Pons (tissue), 1 donor: Measurements from ENCODE around the gene BHLHA15.
"Not testable (repeated sequence)": the region's sequence is repeated elsewhere in the genome, so short reads cannot be mapped to it uniquely, and the experiment has no call there.

Source experiments
- DNase-seq: peaks from one replicate; pipeline ENCODE4 v3.0.0-alpha.2; 2016; ENCODE audit warnings: low spot score

BHLHA15 gene

DNA sequence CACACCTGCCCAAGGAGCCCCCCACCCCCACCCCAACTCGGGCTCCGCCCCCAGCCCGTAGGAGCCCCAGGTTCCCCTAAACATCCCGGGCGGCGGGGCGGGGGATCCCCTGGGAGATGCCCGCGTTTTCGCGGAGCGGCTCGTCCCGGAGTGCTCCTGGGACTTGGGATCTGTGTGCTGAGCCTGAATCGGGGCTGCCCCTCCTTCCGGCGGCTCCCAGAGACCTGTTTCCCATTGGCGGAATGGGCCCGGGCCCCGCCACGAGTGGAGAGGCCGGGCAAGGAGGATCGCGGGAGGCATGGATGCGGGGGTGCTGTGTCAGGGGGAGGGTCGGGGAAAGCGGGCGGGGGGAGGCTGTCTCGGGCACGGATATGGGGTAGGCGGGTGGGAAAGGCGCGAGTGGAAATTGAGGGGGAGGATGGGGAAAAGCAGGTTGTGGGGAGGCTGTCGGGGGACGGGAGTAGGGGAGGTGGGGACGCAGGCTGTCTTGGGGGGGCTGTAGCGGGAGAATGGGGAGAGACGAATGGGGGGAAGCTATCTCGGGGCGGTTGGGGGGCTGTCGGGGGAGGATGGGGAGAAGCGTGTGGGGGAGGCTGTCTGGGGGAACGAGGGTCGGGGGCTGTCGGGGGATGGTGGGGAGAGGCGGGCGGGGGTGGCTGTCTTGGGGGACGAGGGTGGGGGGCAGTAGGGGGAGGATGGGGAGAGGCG is 572 bp upstream of the BHLHA15 start:
- DNase-seq = no peak

- no peak for DNase-seq
Measured at GRCh38 chr7:98211676-98212531, 665 bp downstream of the BHLHA15 start.

DNA sequence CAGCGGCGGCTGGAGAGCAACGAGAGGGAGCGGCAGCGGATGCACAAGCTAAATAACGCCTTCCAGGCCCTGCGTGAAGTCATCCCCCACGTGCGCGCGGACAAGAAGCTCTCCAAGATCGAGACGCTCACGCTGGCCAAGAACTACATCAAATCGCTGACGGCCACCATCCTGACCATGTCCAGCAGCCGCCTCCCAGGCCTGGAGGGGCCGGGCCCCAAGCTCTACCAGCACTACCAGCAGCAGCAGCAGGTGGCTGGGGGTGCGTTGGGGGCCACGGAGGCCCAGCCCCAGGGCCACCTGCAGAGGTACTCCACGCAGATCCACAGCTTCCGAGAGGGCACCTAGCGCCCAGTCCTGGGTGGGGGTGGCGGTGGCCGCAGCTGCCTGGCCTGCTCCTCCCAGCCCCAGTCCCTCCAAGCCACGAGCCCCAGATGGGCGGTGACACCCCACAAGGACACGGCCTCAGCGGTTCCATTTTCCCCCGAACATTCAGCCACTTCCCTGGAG is 1.3 kb downstream of the BHLHA15 start:
- DNase-seq = no peak

DNA sequence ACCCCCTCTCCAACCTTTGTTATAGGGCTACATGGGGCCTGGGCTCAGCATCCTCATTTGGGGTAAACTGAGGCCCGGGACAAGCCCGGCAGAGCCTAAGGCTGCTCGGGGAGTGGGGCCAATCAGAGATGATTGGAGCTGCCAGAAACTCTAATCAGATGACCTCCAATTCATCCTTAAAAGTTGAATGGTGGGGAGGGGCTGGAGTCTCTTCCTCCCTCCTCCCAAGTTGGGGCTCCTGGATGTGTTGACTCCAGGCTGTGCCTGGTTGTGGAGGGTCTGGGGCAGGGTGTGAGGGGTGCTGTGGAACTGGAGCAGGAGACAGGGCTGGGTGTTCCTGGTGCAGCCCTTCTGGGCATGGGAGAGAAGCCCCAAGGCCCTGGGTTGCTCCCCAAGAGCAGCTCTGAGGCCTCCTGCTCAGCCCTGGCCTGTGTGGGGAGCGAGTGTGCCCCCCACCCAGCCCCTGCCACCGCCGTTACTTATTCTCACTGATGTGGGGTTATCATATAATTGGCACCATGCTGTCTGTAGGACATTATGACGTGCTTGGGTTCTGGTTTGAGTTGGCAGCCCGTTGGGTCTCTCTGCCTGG is 2.2 kb downstream of the BHLHA15 start:
- DNase-seq = no peak

GRCh38 chr7:98213888-98214810 is 2.9 kb downstream of the BHLHA15 start:
- DNase-seq = no peak

- no peak for DNase-seq
Measured at GRCh38 chr7:98214811-98215321, 3.6 kb downstream of the BHLHA15 start.

GRCh38 chr7:98215561-98216495 is 4.6 kb downstream of the BHLHA15 start:
- DNase-seq = no peak

GRCh38 chr7:98216941-98217622 is 5.8 kb downstream of the BHLHA15 start:
- DNase-seq = no peak

GRCh38 chr7:98217623-98218582 is 6.7 kb downstream of the BHLHA15 start:
- DNase-seq = peak; percentile 89

GRCh38 chr7:98219382-98219781 is 8.1 kb downstream of the BHLHA15 start:
- not testable (repeated sequence) for DNase-seq

DNA sequence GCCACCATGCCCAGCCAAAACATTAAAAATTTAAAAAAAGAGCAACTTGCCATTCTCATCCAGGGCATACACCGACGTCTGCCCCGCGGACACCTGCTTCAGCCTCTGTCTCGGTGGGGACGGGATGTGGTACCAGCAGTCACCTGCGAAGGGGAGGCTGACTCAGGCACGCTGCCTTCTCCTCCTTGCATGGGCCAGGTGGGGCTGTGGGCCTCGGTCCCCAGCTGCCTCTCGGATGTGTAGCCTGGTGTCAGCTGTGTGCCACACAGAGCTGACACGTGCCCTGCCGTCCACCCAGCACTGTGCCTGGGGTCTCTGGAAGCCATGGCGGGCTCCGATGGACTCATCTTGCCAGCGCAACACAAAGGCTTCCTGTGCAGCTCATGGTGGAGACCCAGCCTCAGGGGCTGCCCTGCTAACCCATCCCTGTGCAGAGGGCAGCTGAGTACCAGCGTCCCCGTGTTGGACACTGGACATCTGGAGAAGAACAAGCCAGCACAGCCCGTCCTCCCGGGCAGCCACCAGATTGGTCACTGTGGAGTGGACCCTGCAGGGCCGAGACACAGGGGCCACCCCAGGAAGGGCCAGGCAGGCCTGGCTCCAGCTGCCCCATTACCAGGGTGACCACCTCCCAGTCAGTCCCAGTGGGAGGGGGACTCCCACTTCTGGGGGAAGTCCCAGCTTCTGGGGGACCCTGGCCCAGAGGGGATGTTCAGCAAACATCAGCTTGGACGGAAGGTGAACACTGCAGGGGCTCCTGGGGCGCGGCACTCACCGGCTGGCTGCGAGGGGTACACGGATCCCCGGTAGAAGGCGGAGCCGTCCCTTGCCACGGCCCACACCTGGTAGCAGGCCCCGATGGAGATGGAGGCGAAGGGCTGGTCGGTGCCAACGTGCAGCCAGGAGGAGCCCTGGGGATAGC is 10.6 kb downstream of the BHLHA15 start:
- no peak for DNase-seq

DNA sequence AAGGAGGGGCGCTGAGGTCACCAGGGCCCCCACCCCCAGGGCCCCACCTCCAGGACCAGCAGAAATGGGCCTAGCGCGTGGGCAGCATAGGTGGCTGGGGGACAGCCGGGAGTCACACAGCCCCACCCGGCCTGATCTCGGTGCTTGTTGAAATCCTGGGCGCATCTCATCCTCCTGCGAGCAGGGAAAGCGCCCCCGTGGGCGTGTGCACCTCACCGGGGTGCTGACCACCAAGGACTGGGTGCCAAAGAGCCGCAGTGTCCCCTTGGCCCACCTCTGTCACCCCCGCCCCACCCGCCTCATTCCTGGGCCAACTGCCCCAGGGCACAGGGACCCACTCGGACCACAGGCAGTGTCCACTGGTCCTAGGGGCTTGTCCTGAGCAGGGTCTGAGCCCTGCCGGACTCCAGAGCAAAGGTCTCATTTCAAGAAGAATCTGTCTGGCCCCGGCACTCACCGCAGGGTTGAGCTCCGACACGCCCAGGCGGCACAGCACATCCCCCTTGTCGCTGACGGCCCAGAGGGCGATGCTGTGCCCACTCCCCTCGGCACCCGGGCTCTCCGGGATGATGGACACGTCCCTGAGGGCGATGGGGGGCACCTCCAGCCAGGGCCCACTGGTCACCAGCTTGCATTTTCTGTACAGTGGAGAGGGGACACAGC is 11.4 kb downstream of the BHLHA15 start:
- no peak for DNase-seq

GRCh38 chr7:98223351-98223897 is 12.2 kb downstream of the BHLHA15 start:
- no peak for DNase-seq

DNA sequence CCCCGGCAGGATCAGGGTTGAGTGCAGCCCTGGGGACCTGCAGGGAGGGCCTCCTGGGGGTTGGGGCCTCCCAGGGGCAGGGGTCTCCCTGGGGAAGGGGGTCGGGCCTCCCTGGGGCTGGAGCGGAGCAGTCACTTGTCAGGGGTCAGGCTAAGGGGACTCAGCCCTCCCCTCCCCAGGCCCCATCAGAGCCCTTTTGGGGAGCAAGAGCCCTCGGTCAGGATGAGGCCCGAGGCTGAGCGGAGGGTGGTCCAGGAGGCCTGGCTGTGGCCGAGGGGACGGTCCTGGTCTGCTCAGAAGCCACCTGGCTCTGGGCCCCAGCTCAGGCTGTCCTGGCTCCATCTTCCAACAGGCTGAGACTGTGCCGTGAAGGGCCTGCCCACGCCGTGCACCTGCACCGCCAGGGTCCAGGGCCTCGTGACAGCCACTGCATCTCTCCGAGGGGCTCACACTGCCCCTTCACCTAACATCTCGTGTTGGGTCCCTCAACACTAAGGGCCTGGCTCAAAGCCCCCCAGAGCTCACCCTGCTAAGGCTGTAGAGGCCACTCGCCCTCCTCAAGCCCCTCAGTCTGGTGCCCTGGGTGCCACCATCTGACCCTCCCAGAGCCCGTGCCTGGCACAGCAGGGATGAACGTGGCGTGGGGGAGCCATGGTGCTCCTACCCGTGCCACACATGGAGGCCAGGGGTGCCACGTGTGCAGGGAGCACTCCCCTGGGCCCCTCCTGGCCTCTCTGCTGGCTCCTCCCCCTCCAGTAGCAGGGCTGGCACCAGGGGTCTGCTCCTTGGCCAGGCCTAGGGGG is 12.9 kb downstream of the BHLHA15 start:
- DNase-seq = no peak

DNA sequence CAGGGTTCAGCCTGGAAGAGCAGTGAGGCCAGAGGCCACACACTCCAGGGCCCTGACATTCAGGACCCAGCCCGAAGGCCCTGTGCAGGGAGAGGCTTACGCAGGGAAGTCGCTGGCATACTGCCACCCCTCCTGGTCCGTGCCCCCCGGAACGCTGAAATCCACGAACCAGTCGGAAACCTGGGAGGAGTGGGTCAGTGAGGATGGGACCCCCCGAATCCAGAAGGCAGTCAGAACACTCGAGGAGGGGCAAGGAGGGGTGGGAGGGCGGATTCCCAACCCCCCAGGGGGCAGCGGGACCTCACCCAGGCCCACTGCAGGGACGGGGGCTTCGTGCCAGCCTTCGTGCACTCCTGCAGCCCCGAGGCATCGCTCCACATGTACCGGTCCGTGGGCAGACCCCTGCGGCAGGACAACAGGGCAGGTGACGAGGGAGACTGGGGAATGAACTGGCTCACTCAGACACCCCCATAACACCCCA is 13.5 kb downstream of the BHLHA15 start:
- DNase-seq = no peak
